ENCODE measurements around the gene ZNF467. TPM values are rescaled to one million over a fixed set of nuclear protein-coding genes. Genes with fewer than 3 reads are reported as not detected.

The ZNF467 gene
- total RNA-seq, 1 donor from 2014 or later, result 3.5 TPM

GRCh38 chr7:149785983-149786382, 12.6 kb upstream of the ZNF467 start:
- no peak for DNase-seq (ENCODE audit: low spot score)
- Mint-ChIP-seq H3K4me1 (ENCODE audit: low read depth) (no peaks in the 10 kb centered on the region), H3K4me3 (ENCODE audit: unreplicated experiment) (no peak overlapping the region), H3K9me3 (ENCODE audit: low read depth) (no peaks in the 10 kb centered on the region), H3K27ac (ENCODE audit: unreplicated experiment) (no peak overlapping the region), H3K27me3 (ENCODE audit: low read depth) (peaks cover 30% of the 10 kb centered on the region), H3K36me3 (ENCODE audit: low read depth) (no peaks in the 10 kb centered on the region)
- TF ChIP-seq CTCF (IDR thresholded peaks at IDR 0.05), result no peak

- peaks cover 30% of the 10 kb centered on the region for H3K27me3 Mint-ChIP-seq (ENCODE audit: low read depth)
- H3K9me3 Mint-ChIP-seq (ENCODE audit: low read depth), result no peaks in the 10 kb centered on the region
- H3K27ac Mint-ChIP-seq (ENCODE audit: unreplicated experiment), result no peak overlapping the region
- H3K4me1 Mint-ChIP-seq (ENCODE audit: low read depth), result no peaks in the 10 kb centered on the region
- no peak for TF ChIP-seq CTCF (IDR thresholded peaks at IDR 0.05)
- no peaks in the 10 kb centered on the region for H3K36me3 Mint-ChIP-seq (ENCODE audit: low read depth)
- no peak for DNase-seq (ENCODE audit: low spot score)
- H3K4me3 Mint-ChIP-seq (ENCODE audit: unreplicated experiment), result no peak overlapping the region
Measured at GRCh38 chr7:149785402-149785801, 12.0 kb upstream of the ZNF467 start.

- TF ChIP-seq CTCF (IDR thresholded peaks at IDR 0.05), result no peak
- Mint-ChIP-seq H3K27ac (ENCODE audit: unreplicated experiment) (no peak overlapping the region), H3K4me1 (ENCODE audit: low read depth) (no peaks in the 10 kb centered on the region), H3K36me3 (ENCODE audit: low read depth) (no peaks in the 10 kb centered on the region), H3K27me3 (ENCODE audit: low read depth) (peaks cover 22% of the 10 kb centered on the region), H3K9me3 (ENCODE audit: low read depth) (no peaks in the 10 kb centered on the region), H3K4me3 (ENCODE audit: unreplicated experiment) (no peak overlapping the region)
- no peak for DNase-seq (ENCODE audit: low spot score)
Measured at GRCh38 chr7:149784251-149784608, 10.8 kb upstream of the ZNF467 start.

GRCh38 chr7:149783386-149784250, 10.2 kb upstream of the ZNF467 start:
- Mint-ChIP-seq H3K27ac (ENCODE audit: unreplicated experiment) (no peak overlapping the region), H3K9me3 (ENCODE audit: low read depth) (no peaks in the 10 kb centered on the region), H3K4me3 (ENCODE audit: unreplicated experiment) (no peak overlapping the region), H3K27me3 (ENCODE audit: low read depth) (peaks cover 19% of the 10 kb centered on the region), H3K4me1 (ENCODE audit: low read depth) (no peaks in the 10 kb centered on the region), H3K36me3 (ENCODE audit: low read depth) (no peaks in the 10 kb centered on the region)
- DNase-seq (ENCODE audit: low spot score), result no peak
- no peak for TF ChIP-seq CTCF (IDR thresholded peaks at IDR 0.05)

- Mint-ChIP-seq H3K4me3 (ENCODE audit: unreplicated experiment) (no peak overlapping the region), H3K27ac (ENCODE audit: unreplicated experiment) (no peak overlapping the region), H3K27me3 (ENCODE audit: low read depth) (peaks cover 12% of the 10 kb centered on the region), H3K36me3 (ENCODE audit: low read depth) (no peaks in the 10 kb centered on the region), H3K4me1 (ENCODE audit: low read depth) (no peaks in the 10 kb centered on the region), H3K9me3 (ENCODE audit: low read depth) (no peaks in the 10 kb centered on the region)
- DNase-seq (ENCODE audit: low spot score), result no peak
- TF ChIP-seq CTCF (IDR thresholded peaks at IDR 0.05), result no peak
Measured at GRCh38 chr7:149782682-149783345, 9.4 kb upstream of the ZNF467 start.

All from chondrocyte (in vitro differentiated cells).